Hematopoietic multipotent progenitor cell treated with erythropoietin and hydrocortisone succinate and interleukin-3 and kit ligand, for 6 days (in vitro differentiated cells): ENCODE results near the gene PTPRN2.
"Not testable (repeated sequence)": the region's sequence is repeated elsewhere in the genome, so short reads cannot be mapped to it uniquely, and the experiment has no call there.

Source experiments
- DNase-seq: peaks from one replicate; pipeline ENCODE4 v3.0.0-alpha.2; 2015

PTPRN2 gene

DNA sequence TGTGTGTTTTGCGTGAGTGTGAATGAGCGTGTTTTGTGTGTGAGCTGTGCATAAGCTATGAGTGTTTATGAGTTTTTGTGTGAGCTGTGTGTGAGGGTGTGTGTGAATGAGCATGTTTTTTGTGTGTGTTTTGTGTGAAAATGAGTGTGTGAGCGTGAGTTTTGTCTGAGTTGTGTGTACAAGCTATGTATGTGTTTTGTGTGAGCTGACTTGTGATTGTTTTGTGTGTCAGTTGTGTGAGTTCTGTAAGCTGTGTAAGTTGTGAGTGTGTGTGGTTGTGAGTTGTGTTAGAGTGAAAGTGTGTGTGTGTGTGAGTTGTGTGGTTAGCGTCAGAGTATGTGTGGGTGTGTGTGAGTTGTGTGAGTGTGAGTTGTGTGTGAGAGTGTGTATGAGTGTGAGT is 343.2 kb downstream of the PTPRN2 start:
- DNase-seq, result no peak

DNA sequence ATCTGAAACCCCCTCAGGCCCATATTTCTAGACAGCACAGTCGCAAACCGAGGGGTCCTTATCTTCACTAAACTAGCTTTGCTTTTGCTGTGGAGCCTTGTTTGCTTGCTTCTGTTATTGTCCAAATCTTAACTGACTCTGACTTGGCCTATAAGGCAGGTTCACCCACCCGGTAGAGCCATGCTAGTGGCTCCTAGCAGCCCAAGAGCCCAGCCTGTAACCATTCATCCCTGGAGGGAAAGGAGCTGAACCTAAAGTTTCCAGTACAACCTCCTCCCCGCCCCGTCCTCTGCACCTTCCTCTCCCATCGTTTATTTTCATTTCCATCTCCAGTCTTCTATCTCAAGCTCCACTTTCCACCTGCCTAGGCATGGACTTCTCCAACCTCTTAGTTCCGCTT is 345.7 kb downstream of the PTPRN2 start:
- no peak for DNase-seq

DNA sequence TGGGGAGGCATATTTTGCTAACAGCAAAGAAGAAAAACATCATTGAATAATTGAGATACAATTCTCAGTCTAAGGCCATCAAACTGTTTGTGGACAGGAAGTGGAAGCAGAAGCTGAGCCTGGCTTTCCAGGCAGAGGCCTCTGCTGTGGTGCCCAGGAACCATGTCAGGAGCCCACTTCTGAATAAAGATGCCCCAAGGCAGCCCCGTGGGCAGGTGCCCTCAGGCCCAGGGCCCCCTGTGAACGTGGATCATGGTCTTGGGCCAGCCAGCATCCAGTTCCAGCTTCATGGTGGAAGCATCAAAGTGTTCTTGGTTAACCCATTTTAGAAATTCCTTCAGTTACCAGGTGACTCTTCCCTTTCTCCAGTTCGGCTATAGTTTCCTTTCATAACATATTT is 346.8 kb downstream of the PTPRN2 start:
- DNase-seq, result no peak

DNA sequence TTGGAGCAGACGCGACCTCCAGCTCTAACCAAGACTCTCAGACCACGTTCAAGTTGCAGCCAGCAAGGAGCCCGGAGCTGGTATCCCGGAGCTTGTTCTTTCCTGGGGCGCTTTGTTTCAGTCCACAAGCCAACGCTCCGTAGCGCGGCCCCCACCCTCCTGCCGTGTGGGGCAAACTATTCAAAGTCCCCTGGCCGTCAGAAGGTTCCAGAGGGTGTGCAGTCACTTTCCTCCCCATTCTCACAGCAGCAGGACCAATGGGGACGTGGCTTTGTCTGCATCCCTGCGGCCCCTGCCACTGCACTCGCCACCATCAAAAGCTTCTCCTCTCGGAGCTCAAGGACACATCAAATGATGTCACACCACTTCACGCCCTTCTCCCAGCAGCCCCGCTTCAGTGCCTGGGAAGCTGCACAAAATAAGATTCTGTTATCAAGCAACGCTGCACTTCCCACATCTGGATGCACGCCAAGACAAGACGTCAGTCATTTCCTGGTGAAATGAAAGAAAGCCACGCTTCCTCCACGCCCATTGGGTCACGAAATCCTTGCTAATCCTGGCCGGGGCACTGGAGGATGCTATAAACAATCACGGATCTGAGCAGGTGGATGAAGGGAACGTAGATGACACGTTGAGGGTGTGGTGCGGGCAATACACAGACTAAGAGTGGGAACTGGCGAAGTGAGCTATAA is 348.2 kb downstream of the PTPRN2 start:
- DNase-seq, result no peak

DNA sequence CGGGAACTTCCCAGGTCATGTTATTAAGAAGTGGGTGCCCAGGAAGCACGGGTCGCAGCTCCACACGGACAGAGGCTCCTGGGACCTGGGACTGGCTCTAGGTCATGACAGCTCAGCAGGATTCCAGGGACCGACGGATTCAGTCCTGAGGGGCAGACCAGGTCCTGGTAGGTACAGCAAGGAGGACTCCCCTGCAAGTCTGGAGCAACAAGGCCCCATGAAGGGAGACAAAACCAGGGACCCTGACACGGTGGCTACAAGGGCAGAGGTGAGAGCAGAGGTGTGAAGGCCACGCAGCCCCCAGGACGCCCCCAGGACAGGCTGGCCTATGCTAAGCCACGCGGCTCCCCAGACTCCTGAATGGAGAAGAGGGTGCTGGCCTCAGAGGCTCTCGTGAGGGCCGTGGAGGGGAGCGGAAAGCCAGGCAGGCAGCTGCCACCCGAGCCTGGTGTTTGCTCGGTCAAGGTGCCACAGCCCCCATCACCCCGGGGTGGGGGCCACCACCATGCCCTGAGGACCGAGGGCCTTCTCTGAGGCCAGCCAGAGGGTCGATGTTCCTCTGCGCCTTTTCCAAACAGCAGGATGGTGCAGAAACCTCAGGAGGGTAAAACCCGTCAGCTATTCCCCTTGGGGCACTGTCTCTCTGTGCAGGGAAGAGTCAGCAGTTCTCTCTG is 348.9 kb downstream of the PTPRN2 start:
- DNase-seq, result no peak

DNA sequence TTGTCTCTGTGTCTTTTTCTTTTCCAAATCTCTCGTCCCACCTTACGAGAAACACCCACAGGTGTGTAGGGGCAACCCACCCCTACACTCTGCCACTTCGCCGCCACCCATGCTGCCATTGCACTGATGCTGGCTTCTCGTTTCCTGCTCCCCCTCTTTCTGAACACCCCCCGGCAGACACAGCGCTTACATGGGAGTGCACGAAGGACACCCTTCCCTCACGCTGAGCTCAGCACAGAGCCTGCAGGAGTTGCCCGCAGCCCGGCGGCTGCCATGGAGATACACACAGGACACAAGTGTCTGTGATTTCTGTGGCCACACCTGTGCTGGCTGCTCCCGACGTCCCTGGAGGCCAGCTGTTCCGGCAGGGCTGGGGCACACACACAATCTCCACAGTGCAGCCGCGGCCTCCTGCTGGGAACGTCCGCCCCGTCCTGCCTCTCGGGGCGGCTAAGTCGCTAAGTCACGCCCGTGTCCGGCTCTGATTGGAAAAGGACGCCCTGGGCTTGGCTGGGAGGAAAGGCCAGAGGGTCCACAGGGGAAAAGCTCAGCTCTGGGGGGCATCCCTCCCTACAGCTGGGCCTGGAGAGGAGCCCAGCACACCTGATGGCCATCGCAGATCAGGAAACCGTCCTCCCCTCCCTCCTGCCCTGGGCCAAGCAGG is 349.8 kb downstream of the PTPRN2 start:
- no peak for DNase-seq

DNA sequence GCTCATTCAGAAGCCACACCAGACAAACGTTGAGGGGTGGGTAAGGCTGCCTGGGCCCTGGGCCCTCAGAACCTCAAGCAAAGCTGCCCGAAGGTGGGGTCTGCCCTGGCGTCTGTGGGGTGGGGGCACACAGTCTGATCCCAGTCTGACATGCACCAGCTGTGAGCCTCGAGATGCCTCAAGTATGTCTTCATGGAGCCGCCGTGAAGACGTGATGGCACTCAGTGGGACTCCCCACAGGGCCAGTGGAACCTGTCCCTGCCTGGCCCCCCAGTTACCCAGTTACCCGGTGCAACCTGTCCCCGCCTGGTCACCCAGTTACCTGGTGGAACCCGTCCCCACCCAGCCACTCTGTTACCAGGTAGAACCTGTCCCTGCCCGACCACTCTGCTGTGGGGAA is 351.2 kb downstream of the PTPRN2 start:
- no peak for DNase-seq

DNA sequence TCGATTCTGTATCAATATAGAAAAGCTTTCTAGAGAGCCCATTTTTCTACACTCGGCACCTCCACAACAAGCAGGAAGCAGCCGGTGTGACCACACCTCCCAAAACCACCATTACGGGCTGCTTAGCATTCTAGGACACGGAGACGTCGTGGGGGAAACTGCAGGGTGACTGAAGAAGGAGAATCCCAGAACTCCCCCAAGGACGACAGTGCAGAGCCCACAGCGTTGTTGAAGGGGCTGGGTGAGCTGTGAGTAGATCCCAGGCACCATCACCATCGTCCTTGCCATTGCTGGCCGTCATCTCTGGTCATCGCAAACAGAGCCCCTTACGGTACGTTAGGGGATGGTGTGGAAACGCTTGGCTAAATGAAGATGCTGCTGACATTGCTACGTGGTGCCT is 351.8 kb downstream of the PTPRN2 start:
- no peak for DNase-seq

DNA sequence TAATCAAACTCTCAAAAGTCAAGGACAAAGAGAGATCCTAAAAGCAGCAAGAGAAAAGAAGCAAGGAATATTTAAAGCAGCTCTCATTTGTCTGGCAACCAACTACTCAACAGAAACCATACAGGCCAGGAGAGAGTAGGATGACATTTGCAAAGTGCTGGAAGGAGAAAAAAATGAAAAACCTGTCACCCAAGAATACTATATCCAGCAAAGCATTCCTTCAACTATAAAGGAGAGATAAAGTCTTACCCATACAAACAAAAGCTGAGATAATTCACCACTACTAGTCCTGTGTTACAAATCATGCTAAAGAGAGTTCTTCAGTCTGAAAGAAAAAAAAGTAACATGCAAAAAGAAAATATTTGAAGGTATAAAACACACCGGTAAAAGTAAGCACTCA is 357.7 kb downstream of the PTPRN2 start:
- DNase-seq, result no peak

DNA sequence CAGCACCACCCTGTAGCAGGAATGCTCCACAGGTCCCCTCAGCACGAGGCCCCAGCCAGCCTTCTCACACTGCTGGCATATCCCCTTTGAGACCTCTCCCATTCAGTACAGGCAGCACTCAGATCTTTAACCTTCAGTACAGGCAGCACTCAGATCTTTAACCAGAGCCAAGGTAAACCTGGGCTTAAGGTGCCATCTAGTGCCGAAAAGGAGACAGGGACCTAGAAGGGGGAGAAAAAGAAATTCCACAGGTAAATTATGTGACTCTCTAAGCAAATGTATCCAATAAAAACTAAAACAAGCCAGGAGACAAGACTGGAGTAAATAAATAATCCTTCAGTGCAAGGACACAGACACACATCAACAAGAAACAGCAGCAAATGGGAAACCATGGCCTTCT is 358.6 kb downstream of the PTPRN2 start:
- DNase-seq, result no peak

DNA sequence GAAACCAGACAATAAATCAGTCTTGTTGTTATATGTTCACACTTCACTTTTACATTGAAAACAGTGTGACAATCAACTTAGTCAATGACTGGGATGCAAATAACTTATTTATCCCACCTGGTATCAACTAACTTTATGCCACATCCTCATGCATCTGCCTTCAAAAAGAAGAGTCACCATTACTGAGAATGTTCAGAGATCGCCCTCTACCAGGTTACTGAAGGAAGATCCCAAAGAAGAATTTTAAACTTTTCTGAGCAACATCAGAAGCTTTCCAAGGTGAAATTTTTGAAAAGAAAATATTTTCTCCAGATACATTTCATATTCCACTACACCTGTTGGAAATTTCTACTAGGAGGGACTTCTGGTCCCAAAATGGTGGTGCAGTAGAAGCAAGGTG is 359.5 kb downstream of the PTPRN2 start:
- no peak for DNase-seq

DNA sequence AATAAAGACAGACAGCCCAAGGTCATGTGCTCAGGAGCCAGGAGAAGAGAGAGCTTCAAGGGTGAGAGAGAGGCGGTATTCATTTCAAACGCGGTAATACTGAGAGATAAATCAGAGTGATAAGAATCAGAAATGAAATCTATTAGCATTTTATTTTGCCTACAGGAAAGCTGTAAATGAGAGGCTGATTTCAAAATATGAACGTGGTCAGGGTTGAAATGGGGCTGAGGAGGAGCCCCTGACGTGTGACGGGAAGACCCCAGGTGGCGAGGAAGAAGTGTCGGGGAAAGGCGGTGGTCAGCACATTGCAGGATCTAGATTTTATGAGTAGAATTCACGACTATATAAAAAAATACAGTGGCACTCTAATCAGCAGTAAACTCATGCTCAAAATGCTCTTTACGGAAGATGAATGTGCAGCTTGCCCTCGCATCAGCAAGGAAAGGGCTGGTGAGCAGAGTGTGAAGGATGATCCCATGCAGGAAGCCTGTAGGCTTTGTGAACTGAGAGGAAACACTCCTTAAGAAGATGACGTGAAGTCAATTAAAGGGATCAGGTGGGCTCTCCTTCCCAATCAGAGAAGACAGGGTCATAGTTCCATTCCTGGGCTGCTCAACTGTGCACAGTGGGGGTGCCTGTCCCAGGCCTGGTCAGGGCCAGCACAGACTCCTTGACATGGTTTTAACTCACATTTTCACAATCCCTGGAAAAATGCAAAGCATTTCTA is 360.2 kb downstream of the PTPRN2 start:
- DNase-seq, result no peak

DNA sequence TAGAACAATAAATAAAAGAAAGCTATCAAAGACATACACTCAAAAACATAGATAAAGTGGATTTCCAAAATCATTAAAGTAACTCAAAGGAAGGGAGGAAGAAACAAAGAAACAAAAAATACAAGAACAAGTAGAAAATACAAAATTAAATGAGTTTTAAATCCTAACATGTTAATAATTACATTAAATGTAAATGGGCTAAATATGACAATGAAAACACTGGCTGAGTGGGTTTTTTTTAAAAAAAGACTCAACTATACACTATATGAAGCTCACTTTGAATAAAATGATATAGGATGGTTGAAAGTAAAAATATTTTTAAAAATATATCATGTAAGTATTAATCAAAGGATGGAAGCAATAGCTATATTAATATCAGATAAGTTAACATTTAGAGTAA is 371.4 kb downstream of the PTPRN2 start:
- DNase-seq, result no peak

DNA sequence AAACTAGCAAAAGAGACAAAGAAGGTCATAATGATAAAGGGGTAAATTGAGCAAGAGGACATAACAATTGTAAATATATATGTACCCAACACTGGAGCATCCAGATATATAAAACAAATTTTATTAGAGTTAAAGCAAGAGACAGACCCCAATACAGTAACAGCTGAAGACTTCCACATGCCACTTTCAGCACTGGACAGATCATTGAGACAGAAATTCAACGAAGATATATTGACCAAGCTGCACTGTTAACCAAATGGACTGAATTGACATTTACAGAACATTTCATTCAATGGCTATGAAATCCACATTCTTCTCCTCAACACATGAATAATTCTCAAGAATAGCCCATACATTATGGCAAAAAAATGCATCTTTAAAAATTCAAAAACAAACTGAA is 378.2 kb downstream of the PTPRN2 start:
- DNase-seq, result no peak

DNA sequence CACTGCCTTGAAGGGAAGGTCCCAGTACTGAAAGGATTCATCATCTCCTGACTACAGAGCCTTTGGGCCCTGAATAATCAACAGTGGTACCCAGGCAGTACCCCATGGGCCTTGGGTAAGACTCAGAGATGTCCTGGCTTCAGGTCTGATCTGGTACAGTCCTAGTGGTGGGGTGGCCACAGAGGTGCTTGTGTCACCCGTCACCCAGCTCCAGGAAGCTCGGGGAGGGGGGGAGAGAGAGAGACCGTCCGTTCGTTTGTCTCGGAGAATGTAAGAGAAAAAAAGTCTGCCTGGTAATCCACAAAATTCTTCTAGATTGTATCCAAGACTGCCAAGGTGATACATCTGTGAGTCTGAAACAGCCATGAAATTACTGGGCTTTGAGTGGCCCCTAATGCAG is 381.3 kb downstream of the PTPRN2 start:
- DNase-seq, result no peak

DNA sequence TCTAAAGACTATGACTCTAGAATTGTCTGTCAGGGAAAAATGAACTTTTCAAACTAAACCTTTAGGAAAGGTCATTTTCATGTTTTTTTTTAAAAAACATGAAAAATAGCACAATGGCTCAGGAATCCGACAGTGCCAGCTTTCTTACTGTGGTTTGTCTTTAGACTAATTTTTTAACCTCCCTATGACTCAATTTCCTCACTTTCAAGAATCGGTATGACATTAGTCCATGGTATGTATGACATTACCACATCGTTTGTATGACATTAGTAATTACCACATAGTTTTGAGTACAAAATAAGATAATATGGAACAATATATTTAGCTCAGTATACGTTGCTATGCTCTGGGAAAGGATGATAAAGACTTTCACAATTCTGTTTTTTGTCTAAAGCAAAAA is 383.2 kb downstream of the PTPRN2 start:
- no peak for DNase-seq

DNA sequence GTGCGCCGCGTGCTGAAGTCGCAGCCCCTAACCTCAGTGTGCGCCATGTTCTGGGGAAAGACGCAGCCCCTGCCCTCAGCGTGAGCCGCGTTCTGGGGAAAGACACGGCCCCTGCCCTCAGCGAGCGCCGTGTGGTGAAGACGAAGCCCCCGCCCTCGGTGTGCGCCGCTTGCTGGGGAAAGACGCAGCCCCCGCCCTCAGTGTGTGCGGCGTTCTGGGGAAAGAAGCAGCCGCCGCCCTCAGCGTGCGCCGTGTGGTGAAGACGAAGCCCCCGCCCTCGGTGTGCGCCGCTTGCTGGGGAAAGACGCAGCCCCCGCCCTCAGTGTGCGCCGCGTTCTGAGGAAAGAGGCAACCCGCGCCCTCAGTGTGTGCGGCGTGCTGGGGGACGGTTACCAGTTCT is 383.7 kb downstream of the PTPRN2 start:
- not testable (repeated sequence) for DNase-seq

DNA sequence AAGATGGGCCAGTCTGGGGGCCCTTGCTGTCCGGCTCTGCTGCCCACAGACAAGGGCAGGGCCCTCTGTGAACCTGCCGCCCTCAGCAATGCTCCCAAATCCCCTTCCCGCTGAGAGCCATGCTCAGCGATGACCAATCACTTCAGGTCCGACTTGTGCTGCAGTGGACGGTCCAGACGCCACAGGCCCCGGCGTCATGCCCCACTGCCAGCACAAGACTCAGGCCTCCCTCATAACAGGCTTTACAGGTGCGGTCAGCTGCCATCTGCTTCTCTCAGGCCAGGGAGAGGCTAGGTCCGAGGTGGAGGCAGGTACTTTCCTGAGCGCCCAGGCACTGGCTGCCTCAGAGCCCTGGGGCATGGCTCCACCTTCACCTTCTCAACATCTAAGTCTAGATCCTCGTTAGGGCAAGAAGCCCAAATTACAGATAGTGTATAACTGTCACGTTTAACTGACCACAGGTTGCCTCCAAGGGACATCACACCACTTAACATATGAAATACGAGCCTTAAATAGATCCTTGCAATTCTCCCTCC is 393.2 kb downstream of the PTPRN2 start:
- no peak for DNase-seq

DNA sequence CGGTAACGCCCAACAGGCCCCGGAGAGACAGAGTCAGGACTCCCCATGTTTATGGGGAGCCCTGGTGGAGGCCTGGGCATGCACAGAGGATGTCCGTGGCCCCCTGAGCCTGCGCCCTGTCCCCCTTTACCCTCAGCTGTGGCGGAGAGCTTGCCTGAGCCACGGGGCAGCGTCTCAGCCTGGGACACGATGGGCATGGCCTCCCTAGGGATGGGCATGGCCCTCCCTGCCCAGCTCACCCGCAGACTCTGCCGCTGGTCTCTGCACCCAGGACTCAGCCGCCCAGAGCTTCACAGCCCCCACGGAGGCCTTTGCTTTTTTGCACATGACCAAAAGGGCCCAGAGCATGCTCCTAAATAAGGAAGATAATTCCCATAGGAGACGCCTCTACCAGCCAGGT is 394.2 kb downstream of the PTPRN2 start:
- DNase-seq, result no peak

DNA sequence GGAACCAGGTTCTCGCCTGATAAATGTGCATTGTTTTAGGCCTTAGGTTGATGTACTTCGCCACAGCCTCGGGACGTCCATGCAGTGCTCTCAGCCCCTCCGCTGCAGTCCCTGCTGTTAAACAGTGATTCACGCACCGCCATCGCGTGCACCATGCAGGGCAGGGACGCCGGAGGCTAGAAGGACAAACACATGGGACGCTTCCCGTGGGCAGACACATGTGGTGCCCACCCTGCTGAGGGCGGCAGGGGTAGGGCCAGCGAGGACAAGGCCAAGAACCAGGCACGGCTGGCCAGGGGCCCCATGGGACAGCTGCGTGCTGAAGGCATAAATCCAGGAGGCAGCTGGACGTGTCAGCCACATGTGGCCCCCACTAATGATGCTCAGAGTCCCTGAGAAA is 394.7 kb downstream of the PTPRN2 start:
- DNase-seq, result no peak

DNA sequence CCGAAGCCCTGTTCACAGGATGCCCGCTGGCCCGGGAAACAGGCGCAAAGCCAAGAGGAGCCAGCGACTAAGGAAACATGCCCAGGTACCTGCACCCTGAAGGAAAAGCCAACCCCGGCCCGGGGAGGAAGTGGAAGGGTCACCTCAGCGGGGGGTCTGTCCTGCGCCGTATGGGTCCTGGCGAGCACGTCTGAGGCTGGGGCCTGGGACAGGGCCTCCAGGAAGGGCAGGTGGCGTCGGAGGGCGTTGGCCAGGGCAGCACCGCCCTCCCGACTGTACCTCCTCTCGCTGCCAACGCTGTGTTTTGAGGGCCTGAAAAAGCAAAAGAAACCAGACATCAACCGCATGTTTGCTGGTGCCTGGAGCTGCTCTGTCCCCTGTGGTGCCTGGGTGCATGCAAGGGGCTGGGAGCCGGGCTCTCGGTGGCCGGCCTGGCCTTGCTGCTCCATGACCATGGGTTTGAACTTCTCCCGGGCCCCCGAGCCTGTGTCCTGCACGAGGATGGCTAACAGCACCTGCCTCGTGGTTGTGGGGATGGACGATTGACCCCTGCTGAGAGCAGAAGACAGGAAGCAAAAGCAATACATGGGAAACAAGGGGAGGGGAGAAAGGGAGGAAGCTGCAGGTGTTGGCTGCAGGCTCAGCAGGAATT is 395.3 kb downstream of the PTPRN2 start:
- no peak for DNase-seq

DNA sequence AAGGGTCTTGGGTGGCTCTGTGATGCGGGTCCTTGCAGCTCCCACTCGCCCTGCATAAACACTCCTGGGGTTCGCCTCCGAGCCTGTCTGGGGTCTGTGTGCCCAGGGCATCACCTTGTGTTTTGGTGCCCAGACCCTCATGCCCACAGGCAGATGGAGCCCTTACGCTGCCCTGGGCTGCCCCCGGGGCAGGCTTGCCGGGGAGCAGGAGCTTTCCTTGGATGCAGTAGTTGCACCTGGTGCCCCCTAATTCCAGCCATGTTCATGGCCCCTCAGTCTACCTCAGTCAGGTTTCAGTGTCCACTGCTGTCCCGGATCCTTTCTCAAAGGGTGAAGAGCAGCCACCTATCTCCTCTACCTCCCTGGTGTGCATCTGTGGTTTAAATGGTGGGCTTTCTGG is 396.0 kb downstream of the PTPRN2 start:
- DNase-seq, result no peak

DNA sequence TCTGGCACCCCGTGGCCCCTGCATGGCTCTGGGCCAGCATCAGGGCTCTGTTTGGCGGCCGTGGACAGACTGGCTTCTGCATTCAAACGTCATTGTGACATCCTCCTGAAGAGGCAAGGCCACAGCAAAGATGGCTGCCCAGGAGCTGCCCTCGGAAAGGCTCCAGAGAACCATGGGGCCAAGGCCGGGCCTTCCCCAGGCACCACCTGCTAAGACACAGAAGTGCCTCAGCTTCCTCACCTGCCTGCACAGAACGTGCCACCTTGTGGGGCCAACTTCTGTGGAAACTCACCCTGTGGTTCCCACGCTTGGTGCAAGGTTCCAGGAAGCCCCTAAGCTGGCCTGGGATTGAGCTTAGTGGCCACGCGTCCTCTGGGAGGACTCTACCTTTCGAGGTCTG is 396.9 kb downstream of the PTPRN2 start:
- no peak for DNase-seq
